Activated naive CD4-positive, alpha-beta T cell treated with anti-CD3 and anti-CD28 coated beads for 36 hours (primary cell): ENCODE measurements around the gene LURAP1L. TPM values are rescaled to one million over a fixed set of nuclear protein-coding genes. Genes with fewer than 3 reads are reported as not detected.

Source experiments
- CTCF ChIA-PET: fragments of 350-600 bp; sonication (Branson Sonifier 250); formaldehyde crosslinking; loops from one replicate; lab custom pipeline; 2021; ENCODE audit warnings: antibody characterized with exemption; lab: Charles Lee
- DNase-seq: peaks from one replicate; pipeline ENCODE4 v3.0.0-alpha.2; 2020
- H3K27ac Mint-ChIP-seq: one replicate; pipeline ENCODE4 v1.8.0; 2021; ENCODE audit warnings: mild to moderate bottlenecking, mixed read lengths
- H3K27me3 Mint-ChIP-seq: one replicate; pipeline ENCODE4 v1.8.0; 2021; ENCODE audit warnings: low read depth, mixed read lengths
- H3K36me3 Mint-ChIP-seq: one replicate; pipeline ENCODE4 v1.8.0; 2021; ENCODE audit warnings: low read depth, mixed read lengths
- H3K4me1 Mint-ChIP-seq: one replicate; pipeline ENCODE4 v1.8.0; 2021; ENCODE audit warnings: low read depth, mixed read lengths
- H3K4me3 Mint-ChIP-seq: one replicate; pipeline ENCODE4 v1.8.0; 2021; ENCODE audit warnings: mild to moderate bottlenecking, moderate library complexity, mixed read lengths
- H3K9me3 Mint-ChIP-seq: one replicate; pipeline ENCODE4 v1.8.0; 2021; ENCODE audit warnings: mixed read lengths
- intact Hi-C: fragments of 100-400 bp; cut with micrococcal nuclease; formaldehyde crosslinking; loops from one replicate; pipeline ENCODE4 v1.15.1; 2023
- total RNA-seq, 2 experiments: library from RNA; stranded (reverse); gene quantifications; one replicate each; pipeline ENCODE4 v1.2.3, GENCODE V29; 2021

LURAP1L gene
- total RNA-seq, 2 experiments from 2014 or later = not detected

GRCh38 chr9:12781226-12781733 lies 6.5 kb downstream of the LURAP1L start:
- DNase-seq = no peak
- no peaks in the 10 kb centered on the region for H3K4me1 Mint-ChIP-seq
- H3K9me3 Mint-ChIP-seq = peaks cover 4% of the 10 kb centered on the region
- H3K4me3 Mint-ChIP-seq = no peak overlapping the region
- H3K27ac Mint-ChIP-seq = no peak overlapping the region
- H3K36me3 Mint-ChIP-seq = no peaks in the 10 kb centered on the region
- CTCF ChIA-PET = no interaction called here
- peaks cover 9% of the 10 kb centered on the region for H3K27me3 Mint-ChIP-seq
- intact Hi-C loops = no loop called here

- H3K9me3 Mint-ChIP-seq = peaks cover 5% of the 10 kb centered on the region
- H3K4me1 Mint-ChIP-seq = no peaks in the 10 kb centered on the region
- no peaks in the 10 kb centered on the region for H3K27me3 Mint-ChIP-seq
- H3K36me3 Mint-ChIP-seq = no peaks in the 10 kb centered on the region
- no peak overlapping the region for H3K27ac Mint-ChIP-seq
- intact Hi-C loops = no loop called here
- no peak overlapping the region for H3K4me3 Mint-ChIP-seq
- CTCF ChIA-PET = no interaction called here
- no peak for DNase-seq
Measured at GRCh38 chr9:12783767-12784460, 9.1 kb downstream of the LURAP1L start.

GRCh38 chr9:12784461-12785259 lies 9.8 kb downstream of the LURAP1L start:
- no peaks in the 10 kb centered on the region for H3K27me3 Mint-ChIP-seq
- no peak overlapping the region for H3K4me3 Mint-ChIP-seq
- intact Hi-C loops = no loop called here
- CTCF ChIA-PET = no interaction called here
- DNase-seq = no peak
- H3K4me1 Mint-ChIP-seq = no peaks in the 10 kb centered on the region
- no peak overlapping the region for H3K27ac Mint-ChIP-seq
- H3K36me3 Mint-ChIP-seq = no peaks in the 10 kb centered on the region
- peaks cover 7% of the 10 kb centered on the region for H3K9me3 Mint-ChIP-seq

- Mint-ChIP-seq H3K36me3 (no peaks in the 10 kb centered on the region), H3K4me3 (no peak overlapping the region), H3K27ac (no peak overlapping the region), H3K9me3 (peaks cover 5% of the 10 kb centered on the region), H3K27me3 (no peaks in the 10 kb centered on the region), H3K4me1 (no peaks in the 10 kb centered on the region)
- CTCF ChIA-PET = no interaction called here
- intact Hi-C loops = no loop called here
- no peak for DNase-seq
Measured at GRCh38 chr9:12785260-12785770, 10.5 kb downstream of the LURAP1L start.

- DNase-seq = no peak
- CTCF ChIA-PET = no interaction called here
- no peaks in the 10 kb centered on the region for H3K4me1 Mint-ChIP-seq
- H3K36me3 Mint-ChIP-seq = no peaks in the 10 kb centered on the region
- intact Hi-C loops = no loop called here
- H3K9me3 Mint-ChIP-seq = peaks cover 5% of the 10 kb centered on the region
- H3K4me3 Mint-ChIP-seq = no peak overlapping the region
- no peaks in the 10 kb centered on the region for H3K27me3 Mint-ChIP-seq
- no peak overlapping the region for H3K27ac Mint-ChIP-seq
Measured at GRCh38 chr9:12785941-12786340, 11.1 kb downstream of the LURAP1L start.

GRCh38 chr9:12790001-12790400 lies 15.2 kb downstream of the LURAP1L start:
- Mint-ChIP-seq H3K4me1 (no peaks in the 10 kb centered on the region), H3K9me3 (peaks cover 5% of the 10 kb centered on the region), H3K36me3 (no peaks in the 10 kb centered on the region), H3K4me3 (no peak overlapping the region), H3K27ac (no peak overlapping the region), H3K27me3 (no peaks in the 10 kb centered on the region)
- CTCF ChIA-PET = no interaction called here
- intact Hi-C loops = no loop called here
- no peak for DNase-seq

GRCh38 chr9:12790883-12791282 lies 16.1 kb downstream of the LURAP1L start:
- H3K4me1 Mint-ChIP-seq = no peaks in the 10 kb centered on the region
- H3K9me3 Mint-ChIP-seq = peaks cover 5% of the 10 kb centered on the region
- H3K36me3 Mint-ChIP-seq = no peaks in the 10 kb centered on the region
- CTCF ChIA-PET = no interaction called here
- no peaks in the 10 kb centered on the region for H3K27me3 Mint-ChIP-seq
- H3K27ac Mint-ChIP-seq = no peak overlapping the region
- no peak for DNase-seq
- intact Hi-C loops = no loop called here
- H3K4me3 Mint-ChIP-seq = no peak overlapping the region

- H3K4me1 Mint-ChIP-seq = no peaks in the 10 kb centered on the region
- DNase-seq = no peak
- H3K4me3 Mint-ChIP-seq = no peak overlapping the region
- H3K27me3 Mint-ChIP-seq = no peaks in the 10 kb centered on the region
- CTCF ChIA-PET = no interaction called here
- H3K27ac Mint-ChIP-seq = no peak overlapping the region
- H3K36me3 Mint-ChIP-seq = no peaks in the 10 kb centered on the region
- H3K9me3 Mint-ChIP-seq = peaks cover 4% of the 10 kb centered on the region
- intact Hi-C loops = no loop called here
Measured at GRCh38 chr9:12794101-12794799, 19.4 kb downstream of the LURAP1L start.

- DNase-seq = no peak
- intact Hi-C loops = no loop called here
- Mint-ChIP-seq H3K36me3 (no peaks in the 10 kb centered on the region), H3K27ac (no peak overlapping the region), H3K4me3 (no peak overlapping the region), H3K9me3 (peaks cover 2% of the 10 kb centered on the region), H3K4me1 (no peaks in the 10 kb centered on the region), H3K27me3 (no peaks in the 10 kb centered on the region)
- CTCF ChIA-PET = no interaction called here
Measured at GRCh38 chr9:12796601-12797000, 21.8 kb downstream of the LURAP1L start.

GRCh38 chr9:12797037-12797436 lies 22.2 kb downstream of the LURAP1L start:
- no peaks in the 10 kb centered on the region for H3K36me3 Mint-ChIP-seq
- no peaks in the 10 kb centered on the region for H3K4me1 Mint-ChIP-seq
- H3K27ac Mint-ChIP-seq = no peak overlapping the region
- no peaks in the 10 kb centered on the region for H3K27me3 Mint-ChIP-seq
- no peak for DNase-seq
- CTCF ChIA-PET = no interaction called here
- intact Hi-C loops = no loop called here
- H3K9me3 Mint-ChIP-seq = peaks cover 2% of the 10 kb centered on the region
- H3K4me3 Mint-ChIP-seq = no peak overlapping the region

- Mint-ChIP-seq H3K4me3 (no peak overlapping the region), H3K27me3 (no peaks in the 10 kb centered on the region), H3K27ac (no peak overlapping the region), H3K9me3 (peaks cover 2% of the 10 kb centered on the region), H3K4me1 (no peaks in the 10 kb centered on the region), H3K36me3 (no peaks in the 10 kb centered on the region)
- intact Hi-C loops = no loop called here
- DNase-seq = no peak
- CTCF ChIA-PET = no interaction called here
Measured at GRCh38 chr9:12798066-12798770, 23.4 kb downstream of the LURAP1L start.

GRCh38 chr9:12801187-12801586 lies 26.4 kb downstream of the LURAP1L start:
- peaks cover 4% of the 10 kb centered on the region for H3K9me3 Mint-ChIP-seq
- CTCF ChIA-PET = no interaction called here
- H3K36me3 Mint-ChIP-seq = no peaks in the 10 kb centered on the region
- H3K4me1 Mint-ChIP-seq = no peaks in the 10 kb centered on the region
- H3K27me3 Mint-ChIP-seq = no peaks in the 10 kb centered on the region
- H3K27ac Mint-ChIP-seq = no peak overlapping the region
- no peak for DNase-seq
- intact Hi-C loops = no loop called here
- no peak overlapping the region for H3K4me3 Mint-ChIP-seq
